ENCODE measurements around the gene CPEB4.

CPEB4 gene

DNA sequence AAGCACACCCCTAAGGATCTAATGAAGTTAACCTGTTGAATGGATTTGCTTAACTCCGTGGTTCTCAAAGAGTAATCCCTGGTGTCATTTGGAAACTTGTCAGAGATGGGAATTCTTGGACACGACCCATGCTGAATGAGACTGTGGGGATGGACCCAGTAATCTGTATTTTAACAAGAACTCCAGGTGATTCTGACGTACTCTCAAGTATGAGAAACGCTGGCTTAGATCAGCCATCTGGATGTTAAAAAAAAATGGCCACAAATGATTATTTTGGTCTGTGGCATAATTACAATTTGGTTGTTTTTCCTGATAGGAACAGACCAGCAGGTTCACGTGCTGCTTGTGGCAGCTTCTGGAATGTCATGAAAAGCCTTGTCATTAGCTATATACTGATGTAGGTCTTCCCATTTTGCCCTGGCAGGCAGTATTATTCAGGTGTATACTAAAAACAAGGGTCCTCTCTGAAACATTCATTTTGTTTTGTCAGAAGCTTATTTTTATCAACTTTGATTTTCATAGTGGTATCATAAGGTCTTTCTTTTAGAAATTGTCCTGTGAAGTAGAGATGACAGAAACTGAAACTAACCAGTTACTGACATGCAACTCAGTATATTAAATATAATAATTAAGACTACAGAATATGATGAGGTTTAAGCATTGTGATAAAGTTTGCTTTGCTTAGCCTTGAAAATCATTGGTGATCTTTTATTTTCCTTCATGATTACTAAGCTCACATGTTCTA lies 15.4 kb downstream of the CPEB4 start:
- ATAC-seq = no peak
- TF ChIP-seq ZNF8 (CRISPR knock-in tag; IDR thresholded peaks at IDR 0.05) (no peak), ARNTL (CRISPR knock-in tag; IDR thresholded peaks at IDR 0.05; ENCODE audit: borderline replicate concordance, low read depth) (no peak), ZNF70 (CRISPR knock-in tag; IDR thresholded peaks at IDR 0.05) (no peak), CREB5 (CRISPR knock-in tag; IDR thresholded peaks at IDR 0.05; ENCODE audit: low read depth) (no peak), RARB (CRISPR knock-in tag; IDR thresholded peaks at IDR 0.05) (no peak), BACH2 (CRISPR knock-in tag; IDR thresholded peaks at IDR 0.05; ENCODE audit: borderline replicate concordance) (no peak), PATZ1 (CRISPR knock-in tag; IDR thresholded peaks at IDR 0.05; ENCODE audit: borderline replicate concordance) (no peak), ZNF565 (CRISPR knock-in tag; conservative IDR thresholded peaks at IDR 0.05; ENCODE audit: low read depth) (no peak), ZFP3 (CRISPR knock-in tag; IDR thresholded peaks at IDR 0.05) (no peak), SNAI2 (CRISPR knock-in tag; IDR thresholded peaks at IDR 0.05) (no peak), POU6F1 (CRISPR knock-in tag; IDR thresholded peaks at IDR 0.05; ENCODE audit: borderline replicate concordance, low read depth) (no peak), ZFP30 (CRISPR knock-in tag; IDR thresholded peaks at IDR 0.05) (no peak), GLIS3 (CRISPR knock-in tag; IDR thresholded peaks at IDR 0.05) (no peak), TCF4 (CRISPR knock-in tag; IDR thresholded peaks at IDR 0.05; ENCODE audit: borderline replicate concordance) (no peak), OSR1 (CRISPR knock-in tag; IDR thresholded peaks at IDR 0.05) (no peak), ISL1 (CRISPR knock-in tag; IDR thresholded peaks at IDR 0.05) (no peak), ZC3H10 (CRISPR knock-in tag; IDR thresholded peaks at IDR 0.05) (no peak)
- TF ChIP-seq, protein P1, sequence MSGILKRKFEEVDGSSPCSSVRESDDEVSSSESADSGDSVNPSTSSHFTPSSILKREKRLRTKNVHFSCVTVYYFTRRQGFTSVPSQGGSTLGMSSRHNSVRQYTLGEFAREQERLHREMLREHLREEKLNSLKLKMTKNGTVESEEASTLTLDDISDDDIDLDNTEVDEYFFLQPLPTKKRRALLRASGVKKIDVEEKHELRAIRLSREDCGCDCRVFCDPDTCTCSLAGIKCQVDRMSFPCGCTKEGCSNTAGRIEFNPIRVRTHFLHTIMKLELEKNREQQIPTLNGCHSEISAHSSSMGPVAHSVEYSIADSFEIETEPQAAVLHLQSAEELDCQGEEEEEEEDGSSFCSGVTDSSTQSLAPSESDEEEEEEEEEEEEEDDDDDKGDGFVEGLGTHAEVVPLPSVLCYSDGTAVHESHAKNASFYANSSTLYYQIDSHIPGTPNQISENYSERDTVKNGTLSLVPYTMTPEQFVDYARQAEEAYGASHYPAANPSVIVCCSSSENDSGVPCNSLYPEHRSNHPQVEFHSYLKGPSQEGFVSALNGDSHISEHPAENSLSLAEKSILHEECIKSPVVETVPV (CRISPR knock-in tag; IDR thresholded peaks at IDR 0.05) = no peak
- TF ChIP-seq, protein P2, sequence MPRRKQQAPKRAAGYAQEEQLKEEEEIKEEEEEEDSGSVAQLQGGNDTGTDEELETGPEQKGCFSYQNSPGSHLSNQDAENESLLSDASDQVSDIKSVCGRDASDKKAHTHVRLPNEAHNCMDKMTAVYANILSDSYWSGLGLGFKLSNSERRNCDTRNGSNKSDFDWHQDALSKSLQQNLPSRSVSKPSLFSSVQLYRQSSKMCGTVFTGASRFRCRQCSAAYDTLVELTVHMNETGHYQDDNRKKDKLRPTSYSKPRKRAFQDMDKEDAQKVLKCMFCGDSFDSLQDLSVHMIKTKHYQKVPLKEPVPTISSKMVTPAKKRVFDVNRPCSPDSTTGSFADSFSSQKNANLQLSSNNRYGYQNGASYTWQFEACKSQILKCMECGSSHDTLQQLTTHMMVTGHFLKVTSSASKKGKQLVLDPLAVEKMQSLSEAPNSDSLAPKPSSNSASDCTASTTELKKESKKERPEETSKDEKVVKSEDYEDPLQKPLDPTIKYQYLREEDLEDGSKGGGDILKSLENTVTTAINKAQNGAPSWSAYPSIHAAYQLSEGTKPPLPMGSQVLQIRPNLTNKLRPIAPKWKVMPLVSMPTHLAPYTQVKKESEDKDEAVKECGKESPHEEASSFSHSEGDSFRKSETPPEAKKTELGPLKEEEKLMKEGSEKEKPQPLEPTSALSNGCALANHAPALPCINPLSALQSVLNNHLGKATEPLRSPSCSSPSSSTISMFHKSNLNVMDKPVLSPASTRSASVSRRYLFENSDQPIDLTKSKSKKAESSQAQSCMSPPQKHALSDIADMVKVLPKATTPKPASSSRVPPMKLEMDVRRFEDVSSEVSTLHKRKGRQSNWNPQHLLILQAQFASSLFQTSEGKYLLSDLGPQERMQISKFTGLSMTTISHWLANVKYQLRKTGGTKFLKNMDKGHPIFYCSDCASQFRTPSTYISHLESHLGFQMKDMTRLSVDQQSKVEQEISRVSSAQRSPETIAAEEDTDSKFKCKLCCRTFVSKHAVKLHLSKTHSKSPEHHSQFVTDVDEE (CRISPR knock-in tag; IDR thresholded peaks at IDR 0.05) = no peak

- ATAC-seq = no peak
- no peak for TF ChIP-seq PATZ1 (CRISPR knock-in tag; IDR thresholded peaks at IDR 0.05; ENCODE audit: borderline replicate concordance)
- no peak for TF ChIP-seq CREB5 (CRISPR knock-in tag; IDR thresholded peaks at IDR 0.05; ENCODE audit: low read depth)
- no peak for TF ChIP-seq TCF4 (CRISPR knock-in tag; IDR thresholded peaks at IDR 0.05; ENCODE audit: borderline replicate concordance)
- no peak for TF ChIP-seq ZNF565 (CRISPR knock-in tag; conservative IDR thresholded peaks at IDR 0.05; ENCODE audit: low read depth)
- TF ChIP-seq TOX (CRISPR knock-in tag; IDR thresholded peaks at IDR 0.05; ENCODE audit: borderline replicate concordance) = no peak
- TF ChIP-seq RARB (CRISPR knock-in tag; IDR thresholded peaks at IDR 0.05) = no peak
- TF ChIP-seq POU6F1 (CRISPR knock-in tag; IDR thresholded peaks at IDR 0.05; ENCODE audit: borderline replicate concordance, low read depth) = no peak
- TF ChIP-seq SNAI2 (CRISPR knock-in tag; IDR thresholded peaks at IDR 0.05) = no peak
- no peak for TF ChIP-seq ZNF70 (CRISPR knock-in tag; IDR thresholded peaks at IDR 0.05)
- TF ChIP-seq BACH2 (CRISPR knock-in tag; IDR thresholded peaks at IDR 0.05; ENCODE audit: borderline replicate concordance) = no peak
- TF ChIP-seq ESRRG (CRISPR knock-in tag; IDR thresholded peaks at IDR 0.05) = no peak
- TF ChIP-seq ZFP3 (CRISPR knock-in tag; IDR thresholded peaks at IDR 0.05) = no peak
- TF ChIP-seq, protein P1 (CRISPR knock-in tag; IDR thresholded peaks at IDR 0.05) = no peak
- TF ChIP-seq GLIS3 (CRISPR knock-in tag; IDR thresholded peaks at IDR 0.05) = no peak
- no peak for TF ChIP-seq ARNTL (CRISPR knock-in tag; IDR thresholded peaks at IDR 0.05; ENCODE audit: borderline replicate concordance, low read depth)
- TF ChIP-seq OSR1 (CRISPR knock-in tag; IDR thresholded peaks at IDR 0.05) = no peak
- no peak for TF ChIP-seq ZC3H10 (CRISPR knock-in tag; IDR thresholded peaks at IDR 0.05)
Observed at GRCh38 chr5:173904151-173904550, 16.0 kb downstream of the CPEB4 start.

Data from SK-N-SH treated with all-trans-retinoic acid at 6 μM for 48 hours (cell line).